GM19099 (cell line): ENCODE data around the gene NLRC3.

Experiments
- POLR2A ChIP-seq: IDR thresholded peaks from 3 replicates; pipeline ENCODE4 v1.6.1; 2011; ENCODE audit warnings: low read depth; ENCODE audit not compliant: insufficient read length; ENCODE audit errors: extremely low read depth

Gene NLRC3

GRCh38 chr16:3601614-3602319, 24.6 kb upstream of the NLRC3 start:
- TF ChIP-seq POLR2A: no peak

- no peak for TF ChIP-seq POLR2A
Observed at GRCh38 chr16:3599922-3600321, 22.7 kb upstream of the NLRC3 start.

- TF ChIP-seq POLR2A: no peak
Observed at GRCh38 chr16:3599121-3599520, 21.9 kb upstream of the NLRC3 start.

GRCh38 chr16:3598236-3598635, 21.0 kb upstream of the NLRC3 start:
- no peak for TF ChIP-seq POLR2A

GRCh38 chr16:3597676-3598075, 20.5 kb upstream of the NLRC3 start:
- no peak for TF ChIP-seq POLR2A

GRCh38 chr16:3597226-3597625, 20.0 kb upstream of the NLRC3 start:
- TF ChIP-seq POLR2A: no peak

- no peak for TF ChIP-seq POLR2A
Observed at GRCh38 chr16:3596101-3596861, 19.1 kb upstream of the NLRC3 start.

- no peak for TF ChIP-seq POLR2A
Observed at GRCh38 chr16:3595521-3596021, 18.4 kb upstream of the NLRC3 start.

- TF ChIP-seq POLR2A: no peak
Observed at GRCh38 chr16:3595110-3595486, 17.9 kb upstream of the NLRC3 start.

GRCh38 chr16:3594316-3595109, 17.3 kb upstream of the NLRC3 start:
- no peak for TF ChIP-seq POLR2A

- no peak for TF ChIP-seq POLR2A
Observed at GRCh38 chr16:3592559-3592958, 15.4 kb upstream of the NLRC3 start.

- no peak for TF ChIP-seq POLR2A
Observed at GRCh38 chr16:3591991-3592390, 14.8 kb upstream of the NLRC3 start.

- TF ChIP-seq POLR2A: no peak
Observed at GRCh38 chr16:3591436-3591803, 14.2 kb upstream of the NLRC3 start.

GRCh38 chr16:3590736-3591435, 13.7 kb upstream of the NLRC3 start:
- TF ChIP-seq POLR2A: no peak
